Thyroid gland (tissue), 4 donors: ENCODE data around the gene VPS26A.

ENCODE experiments used
- POLR2A ChIP-seq, 2 donors: fragments of 450-650 bp; IDR thresholded peaks; one replicate each; pipeline ENCODE4 v1.6.1; 2017; ENCODE audit warnings: antibody characterized with exemption in 2 of 2, mild to moderate bottlenecking in 2 of 2, moderate library complexity in 1 of 2
- TF ChIP-seq, protein P1 (sequence below), 6 experiments: fragments of 200-600 bp in 3 of 6; fragments of 450-650 bp in 3 of 6; sonication (generic) in 3 of 6; IDR thresholded peaks; one replicate each; pipeline ENCODE4 v1.5.1; 2016 to 2019; ENCODE audit warnings: antibody characterized with exemption in 6 of 6, mild to moderate bottlenecking in 2 of 6, inconsistent platforms in 1 of 6, moderate library complexity in 1 of 6

DNA sequence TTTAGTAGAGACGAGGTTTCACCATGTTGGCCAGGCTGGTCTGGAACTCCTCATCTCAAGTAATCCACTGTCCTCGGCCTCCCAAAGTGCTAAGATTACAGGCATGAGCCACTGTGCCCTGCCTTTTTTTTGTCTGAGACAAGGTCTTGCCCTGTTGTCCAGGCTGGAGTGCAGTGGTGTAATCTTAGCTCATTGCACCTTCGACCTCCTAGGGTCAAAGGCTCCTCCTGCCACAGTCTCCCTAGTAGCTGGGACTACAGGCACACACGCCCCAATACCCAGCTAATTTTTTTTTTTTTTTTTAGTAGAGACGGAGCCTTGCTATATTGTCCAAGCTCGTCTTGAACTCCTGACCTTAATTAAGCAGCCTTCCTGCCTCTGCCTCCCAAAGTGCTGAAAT lies 29.2 kb downstream of the VPS26A start:
- no peak for TF ChIP-seq POLR2A (IDR thresholded peaks at IDR 0.05)
- TF ChIP-seq, protein P1, sequence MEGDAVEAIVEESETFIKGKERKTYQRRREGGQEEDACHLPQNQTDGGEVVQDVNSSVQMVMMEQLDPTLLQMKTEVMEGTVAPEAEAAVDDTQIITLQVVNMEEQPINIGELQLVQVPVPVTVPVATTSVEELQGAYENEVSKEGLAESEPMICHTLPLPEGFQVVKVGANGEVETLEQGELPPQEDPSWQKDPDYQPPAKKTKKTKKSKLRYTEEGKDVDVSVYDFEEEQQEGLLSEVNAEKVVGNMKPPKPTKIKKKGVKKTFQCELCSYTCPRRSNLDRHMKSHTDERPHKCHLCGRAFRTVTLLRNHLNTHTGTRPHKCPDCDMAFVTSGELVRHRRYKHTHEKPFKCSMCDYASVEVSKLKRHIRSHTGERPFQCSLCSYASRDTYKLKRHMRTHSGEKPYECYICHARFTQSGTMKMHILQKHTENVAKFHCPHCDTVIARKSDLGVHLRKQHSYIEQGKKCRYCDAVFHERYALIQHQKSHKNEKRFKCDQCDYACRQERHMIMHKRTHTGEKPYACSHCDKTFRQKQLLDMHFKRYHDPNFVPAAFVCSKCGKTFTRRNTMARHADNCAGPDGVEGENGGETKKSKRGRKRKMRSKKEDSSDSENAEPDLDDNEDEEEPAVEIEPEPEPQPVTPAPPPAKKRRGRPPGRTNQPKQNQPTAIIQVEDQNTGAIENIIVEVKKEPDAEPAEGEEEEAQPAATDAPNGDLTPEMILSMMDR (IDR thresholded peaks at IDR 0.05) = no peak
